GM18873 (cell line): Measurements from ENCODE around the gene ENO3.

Experiments used
- ATAC-seq: cut with Tn5 transposase; IDR thresholded peaks from one replicate; pipeline ENCODE4 v1.9.1; 2021; ENCODE audit warnings: mild to moderate bottlenecking, moderate library complexity, moderate number of reproducible peaks; ENCODE audit not compliant: unreplicated experiment, low FRiP score

ENO3 gene

DNA sequence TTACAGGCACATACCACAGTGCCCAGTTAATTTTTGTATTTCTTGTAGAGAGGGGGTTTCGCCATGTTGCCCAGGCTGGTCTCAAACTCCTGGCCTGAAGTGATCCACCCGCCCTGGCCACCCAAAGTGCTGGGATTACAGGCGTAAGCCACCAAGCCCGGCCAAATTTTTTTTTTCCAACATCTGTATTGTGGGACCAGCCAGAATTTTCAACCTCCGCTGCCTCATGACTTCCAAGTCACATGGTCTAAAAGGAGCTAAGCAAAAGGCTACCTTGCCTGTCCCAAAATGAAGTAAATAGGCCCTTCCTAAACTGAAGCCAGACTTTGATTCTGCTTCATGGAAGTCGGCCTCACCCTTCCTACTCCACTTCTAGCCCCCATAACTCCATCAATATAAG lies 20.9 kb downstream of the ENO3 start:
- no peak for ATAC-seq

DNA sequence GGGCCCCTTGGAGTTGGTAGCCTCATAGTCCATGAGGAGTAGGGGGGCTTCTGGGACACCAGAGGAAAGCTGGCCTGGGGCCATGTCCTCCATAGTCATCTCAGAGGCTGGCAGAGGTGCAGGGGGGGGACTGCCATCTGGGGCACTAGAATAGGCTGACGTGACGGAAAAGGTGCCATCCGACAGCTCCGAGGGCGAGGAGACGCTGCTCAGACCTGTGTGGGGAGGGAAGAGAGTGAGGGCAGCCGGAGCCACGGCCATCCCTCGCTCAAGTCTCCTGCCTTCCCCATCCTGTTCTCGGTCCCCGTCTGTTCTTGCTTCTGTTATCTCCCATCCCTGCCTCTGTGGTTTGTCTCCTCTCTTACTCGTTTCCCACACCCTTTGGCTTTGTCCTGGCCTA lies 21.4 kb downstream of the ENO3 start:
- no peak for ATAC-seq

DNA sequence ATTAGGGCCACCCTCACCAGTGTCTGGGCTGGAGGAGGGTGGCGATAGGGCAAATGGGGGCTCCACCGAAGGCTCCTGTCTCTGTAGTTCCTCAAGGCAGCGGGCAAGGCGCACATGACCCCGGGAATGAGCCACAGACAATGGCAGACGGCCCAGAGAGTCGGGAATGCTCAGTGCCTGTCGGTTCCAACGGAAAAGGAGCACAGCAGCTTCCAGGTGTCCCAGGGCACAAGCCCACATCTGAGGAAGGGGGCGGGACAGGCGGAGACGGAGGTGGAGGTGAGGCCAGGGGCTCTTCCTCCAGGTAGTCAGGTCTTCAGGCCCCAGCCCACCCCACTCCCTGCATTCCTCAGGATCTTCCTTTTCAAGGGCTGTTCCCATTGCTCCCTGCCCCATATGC lies 21.8 kb downstream of the ENO3 start:
- no peak for ATAC-seq

DNA sequence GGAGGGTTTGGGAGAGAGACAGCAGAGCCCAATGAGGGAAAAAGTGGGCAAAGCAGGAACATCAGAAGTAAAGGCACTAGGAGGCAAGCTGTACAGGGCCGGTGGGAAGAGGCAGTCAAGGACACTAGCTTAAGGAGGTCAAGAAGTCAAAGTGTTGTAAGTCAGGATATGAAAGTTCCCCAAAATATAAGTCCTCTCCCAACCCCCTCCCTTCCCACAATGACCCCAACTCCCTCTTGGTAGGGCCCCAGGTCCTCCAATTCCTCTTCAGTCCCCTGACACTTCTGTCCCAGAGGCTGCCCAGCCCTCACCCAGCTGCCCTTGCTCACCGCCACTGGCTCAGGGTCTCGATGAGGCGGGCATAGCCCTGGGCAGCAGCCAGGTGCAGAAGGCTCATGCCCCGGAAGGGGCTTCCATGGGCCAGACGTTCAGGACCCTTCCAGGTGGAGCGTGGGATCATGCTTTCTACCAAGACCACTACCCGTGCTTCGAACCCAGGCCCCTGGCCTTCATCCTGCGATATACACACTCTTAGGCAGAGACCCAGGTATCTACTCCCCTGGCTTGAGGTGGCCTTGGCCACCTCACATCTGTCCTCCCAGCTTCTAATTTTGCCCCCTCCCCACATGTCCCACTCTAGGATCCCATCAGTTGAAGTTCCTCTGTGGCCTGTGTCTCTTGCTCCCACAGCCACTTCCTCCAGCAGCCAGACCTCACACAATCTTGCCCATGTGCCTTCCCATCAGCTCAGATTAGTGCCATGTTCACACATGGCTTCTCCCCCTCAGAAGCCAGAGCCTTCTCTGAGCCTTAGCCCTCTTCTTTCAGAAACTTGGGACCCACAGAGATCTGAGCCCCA lies 22.6 kb downstream of the ENO3 start:
- no peak for ATAC-seq

DNA sequence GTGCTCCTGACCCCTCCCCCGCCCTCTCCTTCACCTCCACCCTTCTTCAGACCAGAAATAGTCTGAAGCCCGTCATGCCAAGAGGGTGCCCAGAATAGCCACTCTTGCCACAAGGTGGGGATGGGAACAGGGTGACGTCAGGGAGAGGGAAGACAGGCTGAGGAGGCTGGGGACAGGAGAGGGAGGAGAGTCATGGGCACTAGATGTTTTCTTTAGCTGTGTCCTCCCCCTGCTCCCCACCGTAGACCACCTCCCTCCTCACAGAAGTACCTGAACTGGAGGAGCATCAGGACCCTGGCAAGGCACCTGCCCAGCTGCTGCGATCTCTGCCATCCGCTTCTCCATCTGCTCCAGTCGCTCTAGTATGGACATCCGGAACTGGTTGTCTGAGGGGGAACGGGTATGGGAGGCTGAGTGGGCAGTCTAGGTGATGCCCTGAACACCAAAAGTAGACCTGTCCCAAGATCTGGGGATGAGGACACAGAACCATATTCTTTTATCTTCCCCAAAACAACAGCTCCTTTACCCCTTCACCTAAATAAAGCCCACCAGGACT lies 23.3 kb downstream of the ENO3 start:
- ATAC-seq, result no peak

DNA sequence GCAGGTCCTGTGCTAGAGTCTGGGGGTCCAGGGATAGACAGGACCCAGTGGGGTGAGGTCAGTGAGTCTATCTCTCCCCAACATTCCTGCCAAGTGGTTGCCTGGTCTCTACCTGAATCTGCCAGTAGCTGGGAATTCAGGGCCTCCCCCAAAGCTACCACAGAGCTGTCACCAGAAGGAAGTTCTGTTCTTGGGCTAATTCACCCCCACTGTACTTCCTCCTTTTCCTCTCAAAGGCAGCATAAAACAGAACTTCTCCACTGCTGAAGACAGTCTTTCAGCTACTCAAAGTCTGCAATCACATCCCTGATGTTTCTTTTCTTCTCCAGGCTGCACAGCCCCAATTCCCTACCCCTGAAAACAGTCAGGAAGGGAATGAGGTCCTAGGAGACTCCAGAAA lies 27.8 kb downstream of the ENO3 start:
- ATAC-seq, result no peak

DNA sequence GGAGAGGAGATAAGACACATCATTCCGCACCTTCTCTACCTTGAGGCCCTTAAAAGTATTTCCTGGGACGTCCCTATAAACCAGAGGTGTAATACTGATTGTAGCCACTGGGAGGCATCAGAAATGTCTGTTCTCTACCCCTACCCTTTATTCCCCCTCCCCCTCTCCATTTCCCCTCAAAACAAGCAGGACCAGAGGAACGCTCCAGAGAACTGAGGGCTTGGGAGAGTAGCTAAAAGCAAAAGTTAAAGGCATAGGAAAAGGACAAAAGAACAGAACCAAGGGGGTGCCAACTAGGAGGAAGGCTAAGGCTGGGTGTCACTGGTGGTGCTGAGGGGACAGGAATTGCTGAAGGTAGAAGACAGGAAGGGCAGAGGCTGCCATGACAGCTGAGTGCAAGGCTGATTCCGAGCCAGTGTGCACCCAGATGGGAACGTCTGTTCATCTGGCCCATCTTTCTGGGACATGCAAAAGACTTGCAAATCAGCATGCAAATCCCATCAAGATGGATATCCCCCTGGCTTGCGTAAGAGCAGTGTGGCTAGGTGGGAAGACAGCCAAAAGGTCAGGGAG lies 29.8 kb downstream of the ENO3 start:
- ATAC-seq, result no peak

DNA sequence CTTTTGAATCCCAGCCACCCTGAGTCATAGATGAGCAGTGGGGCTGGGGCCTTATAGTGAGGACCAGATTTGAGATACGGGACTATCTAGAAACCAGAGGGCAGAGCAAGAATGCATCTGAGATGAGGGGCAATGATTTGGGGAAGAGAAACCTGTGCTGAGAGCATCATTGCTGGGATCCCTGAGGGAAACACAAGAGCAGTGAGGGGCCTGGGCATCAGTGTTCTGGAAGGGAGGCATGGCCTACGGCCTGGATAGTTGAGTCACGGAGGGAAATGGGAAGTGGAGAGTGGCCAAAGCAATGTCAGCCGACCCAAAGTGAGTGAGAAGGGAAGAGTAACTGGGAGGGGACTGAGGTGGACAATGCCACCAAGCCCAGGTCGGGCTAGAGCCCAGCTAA lies 31.4 kb downstream of the ENO3 start:
- no peak for ATAC-seq

DNA sequence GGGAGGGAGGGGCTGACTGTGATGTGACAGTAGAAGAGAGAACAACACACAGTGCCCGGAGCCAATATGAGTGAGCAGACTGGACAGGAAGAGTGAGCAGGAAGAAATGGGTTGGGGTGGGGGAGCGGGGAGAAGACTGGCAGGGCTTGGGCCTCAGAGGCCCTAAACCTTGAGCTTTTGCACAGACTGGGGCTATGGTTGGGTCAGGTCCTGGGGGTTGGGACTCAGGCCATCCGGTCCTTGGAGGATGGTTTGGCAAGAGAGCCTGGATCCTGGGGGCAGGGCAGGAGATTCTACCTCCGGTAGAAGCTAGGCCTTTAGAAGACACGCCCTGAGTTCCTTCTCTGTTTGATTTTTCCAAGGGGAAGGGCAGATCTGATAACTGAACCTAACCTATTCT lies 35.5 kb downstream of the ENO3 start:
- no peak for ATAC-seq

DNA sequence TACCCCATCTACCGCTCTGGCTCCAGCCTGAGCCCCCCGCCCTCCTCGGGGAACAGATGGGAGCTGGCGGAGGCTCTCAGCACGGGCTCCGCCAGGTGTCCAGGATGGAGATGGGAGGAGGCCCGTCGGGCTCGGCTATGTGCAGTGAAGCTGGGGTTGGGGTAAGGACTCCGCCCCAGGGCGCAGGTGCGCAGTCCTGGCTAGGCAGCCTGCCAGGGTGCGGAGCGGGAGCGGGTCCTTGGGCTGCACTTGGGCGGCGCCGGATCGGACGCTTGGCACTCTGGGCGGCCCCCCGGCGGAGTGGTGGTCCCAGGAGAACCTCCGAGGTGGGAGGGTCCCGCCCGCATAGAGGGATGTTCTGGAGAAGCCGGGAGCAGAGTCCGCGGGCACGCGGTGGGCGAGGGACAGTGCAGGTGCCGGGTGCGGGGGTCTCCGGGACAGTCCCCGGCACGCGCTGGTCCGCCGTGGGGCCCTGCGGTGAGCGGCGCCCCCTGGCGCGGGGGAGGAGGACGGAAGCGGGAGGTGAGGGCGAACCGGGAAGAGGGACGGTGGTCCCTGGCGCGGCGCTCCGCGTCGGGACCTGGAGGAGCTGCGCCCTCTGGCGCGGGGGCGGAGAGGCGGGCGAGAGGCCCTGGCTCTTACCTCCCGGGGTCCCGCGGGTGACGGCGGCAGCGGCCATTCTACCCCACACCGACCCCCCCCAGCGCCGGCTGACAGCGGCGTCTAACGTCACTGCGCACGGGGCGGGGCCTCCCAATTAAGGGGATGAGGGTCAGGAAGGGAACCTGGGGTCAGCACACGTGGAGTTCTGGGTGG lies 36.2 kb downstream of the ENO3 start, which contains the start of gene CAMTA2:
CAMTA2 (minus strand) TSS at position 725 of the 816 bp plus-strand sequence. CDS start 1,453 bp downstream, outside the sequence.
- peak; percentile 54 for ATAC-seq

DNA sequence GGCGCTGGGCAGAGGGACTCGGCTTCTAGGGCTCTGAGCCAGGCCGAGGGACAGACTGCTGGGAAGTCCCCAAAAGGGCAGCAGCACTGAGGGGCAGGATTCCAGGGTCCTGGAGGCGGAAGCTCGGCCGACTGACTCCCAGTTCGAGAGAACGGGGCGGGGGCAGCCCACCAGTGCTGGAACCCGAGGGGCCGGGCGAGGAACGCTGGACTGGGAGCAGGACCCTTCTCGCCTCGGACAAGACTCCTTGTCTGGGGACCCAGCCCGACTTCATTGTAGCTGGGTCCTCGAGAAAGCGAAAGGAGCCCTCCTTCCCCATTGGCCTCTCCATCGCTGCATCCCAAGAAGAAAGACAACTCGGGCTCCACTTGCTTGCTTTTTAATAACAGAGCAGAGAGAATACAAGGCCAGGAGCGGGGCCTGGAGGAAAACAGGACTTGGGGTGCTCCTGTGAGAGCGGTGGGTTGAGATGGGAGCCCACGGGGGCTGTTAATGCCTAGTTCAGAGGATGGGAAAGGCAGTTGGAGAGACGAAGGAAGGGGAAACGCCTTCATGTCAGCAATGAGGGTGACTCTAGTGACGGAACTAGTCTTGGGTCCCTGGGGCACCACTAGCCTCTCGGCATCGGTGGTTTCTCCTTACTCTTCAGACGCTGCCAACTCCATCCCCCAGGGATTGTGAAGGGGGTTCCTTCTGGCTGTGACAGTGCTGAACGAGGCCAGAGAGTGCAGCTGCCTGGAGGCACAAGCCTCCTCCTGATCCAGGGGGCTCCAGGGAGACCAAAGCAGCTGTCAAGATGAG lies 37.0 kb downstream of the ENO3 start:
- no peak for ATAC-seq

DNA sequence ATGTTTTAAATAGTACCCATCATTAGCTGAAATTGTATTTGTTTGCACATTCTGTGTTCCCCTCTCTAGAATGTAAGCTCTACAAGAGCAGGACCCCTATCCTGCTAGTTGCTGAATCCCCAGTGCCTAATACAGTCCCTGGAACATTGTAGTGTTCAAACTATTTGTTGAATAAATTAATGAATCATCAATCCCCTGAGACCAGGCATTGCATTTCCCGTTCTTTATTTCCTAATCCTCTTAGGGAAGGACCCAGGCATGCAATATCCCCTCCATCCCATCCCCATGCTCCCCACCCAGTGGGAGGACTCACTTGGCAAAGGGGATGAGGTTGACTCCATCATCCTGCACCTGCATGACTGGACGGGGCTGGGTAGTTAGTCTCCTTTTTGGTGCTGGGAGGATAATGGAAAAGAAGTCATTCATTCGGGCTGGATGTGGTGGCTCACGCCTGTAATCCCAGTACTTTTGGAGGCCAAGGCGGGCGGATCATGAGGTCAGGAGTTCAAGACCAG lies 43.2 kb downstream of the ENO3 start:
- no peak for ATAC-seq

DNA sequence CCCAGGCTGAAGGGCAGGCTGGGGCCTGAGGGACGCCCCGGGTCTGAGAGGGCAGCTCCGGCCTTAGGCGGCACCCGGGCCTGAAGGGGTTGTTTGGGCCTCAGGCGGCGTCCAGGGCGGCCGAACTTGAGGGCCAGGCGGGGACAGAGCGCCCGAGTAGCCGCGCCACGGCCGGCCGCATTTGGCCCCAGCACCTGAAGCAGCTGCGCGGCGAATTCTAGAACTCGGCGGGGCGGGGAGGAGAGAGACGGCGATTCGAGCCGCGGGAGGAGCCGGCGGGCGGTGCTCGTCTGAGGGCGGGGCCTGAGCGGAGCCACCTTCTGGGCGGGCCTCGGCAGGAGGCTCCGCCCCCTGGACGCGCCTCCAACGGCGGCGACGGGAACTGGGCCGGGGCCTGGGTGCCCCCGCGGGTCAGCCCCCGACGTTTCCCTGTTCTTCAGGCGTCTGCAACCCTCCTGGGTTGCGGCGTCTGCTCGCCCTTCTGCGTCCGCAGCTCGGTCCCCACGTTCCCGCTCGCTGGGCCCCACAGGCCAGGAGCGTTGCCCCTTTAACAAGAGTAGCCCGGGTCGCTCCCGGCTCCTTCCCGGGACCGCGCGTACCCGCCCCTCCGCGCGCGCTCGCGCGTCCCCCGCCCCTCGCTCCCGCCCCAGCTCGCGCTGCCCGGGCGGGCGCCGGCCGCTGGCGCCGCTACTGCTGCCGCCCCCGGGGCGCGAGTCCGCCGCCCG lies 46.5 kb downstream of the ENO3 start, which contains the start of the genes INCA1 and KIF1C:
INCA1 (minus strand) TSS at position 221 of the 725 bp plus-strand sequence. CDS start 3,085 bp downstream, outside the sequence.
KIF1C (plus strand) TSS at position 649 of the 725 bp plus-strand sequence. CDS start 2,297 bp downstream, outside the sequence.
- ATAC-seq, result peak; percentile 78

DNA sequence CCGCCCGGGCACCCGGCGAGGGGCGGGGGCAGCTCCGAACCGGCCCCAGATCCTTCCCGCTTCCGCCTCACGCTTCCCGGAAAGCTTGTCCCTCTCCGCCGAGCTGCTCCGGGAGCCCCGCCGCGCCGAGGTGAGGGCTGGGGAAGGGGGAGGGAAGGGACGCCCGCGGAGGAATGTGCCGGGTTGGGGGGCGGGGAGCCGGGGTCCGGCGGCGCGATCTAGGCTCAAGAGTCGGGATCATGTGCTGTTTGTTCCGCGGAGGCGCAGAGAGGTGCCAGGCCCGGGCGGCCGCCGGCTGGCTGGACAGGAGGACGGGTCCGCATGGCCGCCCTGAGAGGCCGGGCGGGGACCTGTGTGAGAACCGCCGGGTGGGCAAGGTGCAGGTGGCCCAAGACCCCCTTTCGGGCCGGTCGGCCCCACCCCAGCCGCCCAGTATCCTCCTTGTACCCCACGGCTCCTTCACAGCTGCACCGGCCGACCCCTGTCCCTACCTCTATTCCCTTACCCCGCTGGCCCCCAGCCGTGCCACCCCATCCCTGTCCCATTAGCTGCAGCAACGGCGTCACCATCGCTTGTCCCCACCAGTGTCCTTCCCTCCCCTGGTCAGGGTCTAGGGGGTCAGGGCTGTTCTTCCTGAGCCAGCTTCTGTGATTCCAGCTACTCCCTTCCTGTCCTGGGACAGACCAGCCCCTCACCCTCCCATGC lies 47.3 kb downstream of the ENO3 start:
- ATAC-seq, result no peak

DNA sequence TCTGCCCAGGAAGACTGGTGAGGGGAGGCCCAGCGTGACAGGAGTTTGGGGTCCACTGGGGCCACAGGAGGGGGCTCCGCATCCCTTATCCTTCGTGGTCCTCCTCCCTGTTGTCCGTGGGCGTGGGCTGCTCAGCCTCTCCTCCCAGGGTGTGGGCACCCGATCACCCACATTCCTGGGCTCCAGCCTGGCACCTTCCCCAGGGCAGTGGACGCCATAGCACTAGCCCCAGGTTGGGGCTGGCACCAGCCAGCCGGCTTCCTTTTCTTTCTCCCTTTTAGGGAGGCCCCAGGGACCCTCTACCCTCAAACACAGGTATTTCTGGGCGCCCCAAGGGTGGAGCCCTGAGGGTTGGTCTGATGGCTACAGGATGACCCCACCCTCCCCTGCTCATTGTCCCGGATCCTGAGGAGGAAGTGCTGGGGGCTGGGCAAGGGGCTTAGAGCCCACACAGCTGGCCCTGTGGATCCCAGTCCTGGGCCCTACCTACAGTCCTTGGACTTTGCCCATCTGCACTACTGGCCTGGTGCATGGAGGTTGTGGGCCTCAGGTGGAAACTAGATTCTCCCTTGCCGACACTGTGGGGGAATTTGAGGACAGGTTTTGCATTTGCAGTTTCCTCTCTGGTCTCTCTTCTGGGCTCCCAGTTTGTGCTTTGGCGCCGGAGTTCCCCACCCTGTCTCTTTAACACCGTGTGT lies 48.0 kb downstream of the ENO3 start:
- no peak for ATAC-seq

DNA sequence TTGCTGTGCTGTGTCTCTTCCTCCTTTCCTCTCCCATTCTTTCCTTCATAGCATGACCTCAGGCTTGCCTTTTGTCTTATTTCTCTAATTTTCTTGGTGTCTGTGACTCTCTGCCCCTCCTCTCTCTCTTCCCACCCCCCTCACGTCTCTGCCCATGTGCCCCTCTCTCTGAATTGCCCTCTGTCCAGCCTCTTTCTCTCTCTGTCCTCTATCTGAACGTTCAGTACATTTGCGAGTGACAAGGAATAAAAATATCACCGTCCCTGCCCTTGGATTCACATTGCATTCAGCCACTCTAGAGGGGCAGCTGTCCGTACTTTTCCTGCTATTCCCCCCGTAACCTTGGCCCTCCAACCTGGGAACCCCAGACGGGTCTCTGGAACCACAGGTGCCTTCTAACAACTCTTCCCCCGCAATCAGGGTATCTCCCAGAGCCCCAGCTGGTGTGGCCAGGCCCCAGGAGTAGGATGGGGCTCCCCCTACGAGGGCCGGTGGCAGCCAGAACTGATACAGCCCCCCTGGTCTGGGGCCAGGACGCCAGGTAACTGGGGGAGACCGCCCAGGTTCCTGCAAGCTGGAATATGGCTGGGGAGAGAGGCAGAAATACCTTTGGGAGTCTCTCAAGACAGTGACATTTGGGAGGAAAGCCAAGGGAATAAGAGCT lies 48.6 kb downstream of the ENO3 start:
- ATAC-seq, result no peak

DNA sequence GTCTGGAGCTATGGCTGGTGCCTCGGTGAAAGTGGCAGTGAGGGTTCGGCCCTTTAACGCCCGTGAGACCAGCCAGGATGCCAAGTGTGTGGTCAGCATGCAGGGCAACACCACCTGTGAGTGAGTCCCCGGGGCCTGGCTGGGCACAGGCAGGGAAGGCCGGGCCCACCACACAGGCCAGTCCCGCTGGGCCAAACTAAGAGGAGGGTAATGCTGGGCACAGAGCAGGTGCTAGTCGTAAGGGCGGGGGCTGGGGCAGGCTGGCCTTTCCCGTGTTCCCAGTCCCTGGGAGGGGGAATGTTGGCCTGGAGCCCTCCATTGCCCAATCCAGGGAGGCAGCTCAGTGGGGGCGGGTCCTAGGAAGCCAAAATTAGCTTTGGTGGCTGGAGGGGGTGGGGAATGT lies 49.3 kb downstream of the ENO3 start:
- no peak for ATAC-seq
